DMS 273 (cell line): ENCODE results near the gene ITGB7.

Source experiments
- DNase-seq: peaks from one replicate; lab custom pipeline; 2025; ENCODE audit not compliant: unreplicated experiment; lab: John Stamatoyannopoulos, UW

Gene ITGB7

GRCh38 chr12:53199700-53200099 lies 7.4 kb downstream of the ITGB7 start:
- DNase-seq: no peak

- DNase-seq: no peak
These were observed 8.5 kb downstream of the ITGB7 start for GRCh38 chr12:53198486-53199110.

GRCh38 chr12:53197011-53197640 lies 9.9 kb downstream of the ITGB7 start:
- no peak for DNase-seq

- no peak for DNase-seq
These were observed 10.6 kb downstream of the ITGB7 start for GRCh38 chr12:53196486-53196885.

GRCh38 chr12:53195516-53196420 lies 11.3 kb downstream of the ITGB7 start:
- DNase-seq: no peak

- DNase-seq: no peak
These were observed 12.1 kb downstream of the ITGB7 start for GRCh38 chr12:53194973-53195372.

- peak; percentile 24 for DNase-seq
These were observed 12.9 kb downstream of the ITGB7 start for GRCh38 chr12:53193985-53194716.

- no peak for DNase-seq
These were observed 14.0 kb downstream of the ITGB7 start for GRCh38 chr12:53193040-53193439.

- DNase-seq: no peak
These were observed 14.5 kb downstream of the ITGB7 start for GRCh38 chr12:53192531-53193021.

- no peak for DNase-seq
These were observed 15.0 kb downstream of the ITGB7 start for GRCh38 chr12:53191885-53192530.

GRCh38 chr12:53191096-53191884 lies 15.8 kb downstream of the ITGB7 start:
- peak; percentile 13 for DNase-seq

- peak; percentile 71 for DNase-seq
These were observed 16.8 kb downstream of the ITGB7 start for GRCh38 chr12:53190108-53190729.

- no peak for DNase-seq
These were observed 19.7 kb downstream of the ITGB7 start for GRCh38 chr12:53187145-53187899.

- DNase-seq: no peak
These were observed 20.3 kb downstream of the ITGB7 start for GRCh38 chr12:53186745-53187144.

- no peak for DNase-seq
These were observed 21.4 kb downstream of the ITGB7 start for GRCh38 chr12:53185582-53186153.

- DNase-seq: no peak
These were observed 22.2 kb downstream of the ITGB7 start for GRCh38 chr12:53184828-53185227.

GRCh38 chr12:53182903-53183302 lies 24.1 kb downstream of the ITGB7 start:
- DNase-seq: no peak

- no peak for DNase-seq
These were observed 25.1 kb downstream of the ITGB7 start for GRCh38 chr12:53181935-53182334.
